OCI-LY7 (cell line): ENCODE measurements around the gene SRPK2. TPM values are rescaled to one million over a fixed set of nuclear protein-coding genes. Genes with fewer than 3 reads are reported as not detected.

Experiments
- BruUV-seq: library from RNA; stranded (reverse); fragments of 400-500 nt; replicated peaks from 2 replicates; lab custom pipeline; 2021; lab: Mats Ljungman, UMichigan
- CTCF ChIA-PET: fragments of 300-600 bp; sonication (Branson Sonifier 250); formaldehyde crosslinking; loops from one replicate; lab custom pipeline; 2022; ENCODE audit warnings: antibody characterized with exemption; ENCODE audit not compliant: unreplicated experiment; lab: Charles Lee
- POLR2A ChIA-PET: fragments of 300-600 bp; sonication (Branson Sonifier 250); formaldehyde crosslinking; loops from one replicate; lab custom pipeline; 2022; ENCODE audit warnings: antibody characterized with exemption; lab: Charles Lee
- DNase-seq: peaks from one replicate; pipeline ENCODE4 v3.0.0-alpha.2; 2015; ENCODE audit warnings: low spot score
- H2AFZ ChIP-seq: fragments of 200-600 bp; sonication (generic), shearing (Covaris generic); 2 replicates; pipeline ENCODE4 v1.6.1; 2014; ENCODE audit warnings: mild to moderate bottlenecking, antibody characterized with exemption, low read length, moderate library complexity
- H3K27ac ChIP-seq: fragments of 200-600 bp; sonication (generic); 2 replicates; pipeline ENCODE4 v1.5.1; 2014; ENCODE audit warnings: mixed run types, low read depth, mild to moderate bottlenecking, moderate library complexity, low read length, inconsistent platforms; ENCODE audit not compliant: poor library complexity, severe bottlenecking
- H3K36me3 ChIP-seq: fragments of 200-600 bp; sonication (generic); 2 replicates; pipeline ENCODE4 v1.6.1; 2014; ENCODE audit warnings: mild to moderate bottlenecking, antibody characterized with exemption, low read length, moderate library complexity, mixed read lengths; ENCODE audit not compliant: insufficient read depth
- H3K4me1 ChIP-seq: fragments of 200-600 bp; sonication (generic); 2 replicates; pipeline ENCODE4 v1.5.1; 2014; ENCODE audit warnings: mild to moderate bottlenecking, low read length; ENCODE audit not compliant: insufficient read depth, poor library complexity, severe bottlenecking
- H3K4me2 ChIP-seq: fragments of 200-600 bp; sonication (generic); 2 replicates; pipeline ENCODE4 v1.6.1; 2014; ENCODE audit warnings: mild to moderate bottlenecking, low read length
- H3K4me3 ChIP-seq: fragments of 200-600 bp; sonication (generic); 2 replicates; pipeline ENCODE4 v1.5.1; 2014; ENCODE audit warnings: mild to moderate bottlenecking, low read depth, low read length; ENCODE audit not compliant: poor library complexity, severe bottlenecking
- H3K79me2 ChIP-seq: fragments of 200-600 bp; sonication (generic); 2 replicates; pipeline ENCODE4 v1.6.1; 2016; ENCODE audit warnings: low read depth, mild to moderate bottlenecking, low read length, moderate library complexity, mixed read lengths; ENCODE audit not compliant: insufficient read depth
- H3K9me2 ChIP-seq: fragments of 200-600 bp; sonication (generic); 2 replicates; pipeline ENCODE4 v1.6.1; 2016; ENCODE audit warnings: mild to moderate bottlenecking, low read length, mixed read lengths; ENCODE audit not compliant: insufficient read depth
- H3K9me3 ChIP-seq: fragments of 200-600 bp; sonication (generic); 2 replicates; pipeline ENCODE4 v1.6.1; 2014; ENCODE audit warnings: mild to moderate bottlenecking, mixed run types, low read length, mixed read lengths
- H4K20me1 ChIP-seq: fragments of 200-600 bp; sonication (generic); 2 replicates; pipeline ENCODE4 v1.6.1; 2014; ENCODE audit warnings: mild to moderate bottlenecking, antibody characterized with exemption, low read length, moderate library complexity, mixed read lengths; ENCODE audit not compliant: insufficient read depth
- EZH2phosphoT487 ChIP-seq: fragments of 200-600 bp; sonication (generic); IDR thresholded peaks from 2 replicates; pipeline ENCODE4 v1.6.1; 2018; ENCODE audit warnings: low read depth, borderline replicate concordance, mild to moderate bottlenecking, mixed run types, antibody characterized with exemption, low read length, moderate library complexity, mixed read lengths
- intact Hi-C: fragments of 100-400 bp; cut with micrococcal nuclease; formaldehyde crosslinking; loops from one replicate; pipeline ENCODE4 v1.10.0; 2022; ENCODE audit not compliant: unreplicated experiment
- total RNA-seq, 2 experiments: library from RNA; depleted of rRNA in 1 of 2; stranded (reverse); fragments of >200 nt in 1 of 2; shearing (Covaris generic) in 1 of 2; gene quantifications; 2 replicates each; pipeline ENCODE4 v1.2.3, GENCODE V29; 2014 to 2022
- TF ChIP-seq, protein P1 (sequence below): fragments of 200-600 bp; sonication (generic); conservative IDR thresholded peaks from 2 replicates; pipeline ENCODE4 v1.5.1; 2014; ENCODE audit warnings: mild to moderate bottlenecking, antibody characterized with exemption, low read length, moderate library complexity, mixed read lengths

Gene SRPK2
- total RNA-seq, 2 experiments from 2014 or later: 22.1 to 26.8 TPM

DNA sequence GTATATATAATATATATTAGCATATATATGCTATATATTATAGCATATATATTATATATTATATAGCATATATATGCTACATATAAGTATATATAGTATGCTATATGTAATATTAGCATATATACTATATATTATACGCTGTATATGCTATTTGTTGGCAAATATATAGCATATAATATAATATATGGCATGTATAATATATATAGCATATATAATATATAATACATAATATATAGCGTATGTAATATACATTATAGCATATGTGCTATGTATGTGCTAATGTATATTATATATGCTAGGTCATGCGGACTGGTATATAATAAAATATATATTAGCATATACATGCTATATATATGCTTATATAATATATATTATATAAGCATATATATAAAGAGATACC is 301.9 kb downstream of the SRPK2 start:
- CTCF ChIA-PET: no interaction called here
- no peak overlapping the region for H3K4me3 ChIP-seq
- no peaks in the 10 kb centered on the region for H3K4me1 ChIP-seq
- no peaks in the 10 kb centered on the region for H3K9me2 ChIP-seq
- TF ChIP-seq, protein P1, sequence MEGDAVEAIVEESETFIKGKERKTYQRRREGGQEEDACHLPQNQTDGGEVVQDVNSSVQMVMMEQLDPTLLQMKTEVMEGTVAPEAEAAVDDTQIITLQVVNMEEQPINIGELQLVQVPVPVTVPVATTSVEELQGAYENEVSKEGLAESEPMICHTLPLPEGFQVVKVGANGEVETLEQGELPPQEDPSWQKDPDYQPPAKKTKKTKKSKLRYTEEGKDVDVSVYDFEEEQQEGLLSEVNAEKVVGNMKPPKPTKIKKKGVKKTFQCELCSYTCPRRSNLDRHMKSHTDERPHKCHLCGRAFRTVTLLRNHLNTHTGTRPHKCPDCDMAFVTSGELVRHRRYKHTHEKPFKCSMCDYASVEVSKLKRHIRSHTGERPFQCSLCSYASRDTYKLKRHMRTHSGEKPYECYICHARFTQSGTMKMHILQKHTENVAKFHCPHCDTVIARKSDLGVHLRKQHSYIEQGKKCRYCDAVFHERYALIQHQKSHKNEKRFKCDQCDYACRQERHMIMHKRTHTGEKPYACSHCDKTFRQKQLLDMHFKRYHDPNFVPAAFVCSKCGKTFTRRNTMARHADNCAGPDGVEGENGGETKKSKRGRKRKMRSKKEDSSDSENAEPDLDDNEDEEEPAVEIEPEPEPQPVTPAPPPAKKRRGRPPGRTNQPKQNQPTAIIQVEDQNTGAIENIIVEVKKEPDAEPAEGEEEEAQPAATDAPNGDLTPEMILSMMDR: no peak
- TF ChIP-seq EZH2phosphoT487: no peak
- no peak for DNase-seq
- no peaks in the 10 kb centered on the region for H3K9me3 ChIP-seq
- POLR2A ChIA-PET: no interaction called here
- H3K36me3 ChIP-seq: peaks cover 87% of the 10 kb centered on the region
- H3K27ac ChIP-seq: no peak overlapping the region
- no peak overlapping the region for H2AFZ ChIP-seq
- intact Hi-C loops: no loop called here
- H4K20me1 ChIP-seq: 0 out of 2 replicates have a peak, but pooled peaks cover 4% of the 10 kb centered on the region
- H3K4me2 ChIP-seq: no peak overlapping the region
- BruUV-seq: no TSS peak
- no peaks in the 10 kb centered on the region for H3K79me2 ChIP-seq

DNA sequence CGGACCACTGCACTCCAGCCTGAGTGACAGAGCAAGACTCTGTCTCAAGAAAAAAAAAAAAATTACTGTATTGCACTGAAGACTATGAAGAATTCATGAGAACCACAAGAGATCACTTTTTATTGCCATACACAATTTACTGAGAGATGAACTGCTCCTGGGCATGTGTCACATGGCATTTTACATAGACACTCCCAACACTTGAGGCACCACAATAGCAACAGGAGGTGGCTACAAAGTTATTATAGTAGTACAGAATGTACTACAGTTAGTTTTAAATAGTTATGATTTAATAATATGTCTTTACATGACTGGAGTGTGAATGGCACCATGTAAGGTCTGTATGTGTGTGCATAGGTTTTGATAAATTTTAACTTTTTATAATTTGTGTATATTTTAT is 304.1 kb downstream of the SRPK2 start:
- DNase-seq: no peak
- no TSS peak for BruUV-seq
- H3K4me3 ChIP-seq: no peak overlapping the region
- H2AFZ ChIP-seq: no peak overlapping the region
- intact Hi-C loops: no loop called here
- no peak overlapping the region for H3K4me2 ChIP-seq
- H3K4me1 ChIP-seq: no peaks in the 10 kb centered on the region
- no peaks in the 10 kb centered on the region for H3K9me2 ChIP-seq
- ChIA-PET CTCF (no interaction called here), POLR2A (no interaction called here)
- TF ChIP-seq, protein P1: no peak
- TF ChIP-seq EZH2phosphoT487: no peak
- H3K9me3 ChIP-seq: no peaks in the 10 kb centered on the region
- H4K20me1 ChIP-seq: 0 out of 2 replicates have a peak, but pooled peaks cover 4% of the 10 kb centered on the region
- H3K36me3 ChIP-seq: peaks cover 86% of the 10 kb centered on the region
- no peaks in the 10 kb centered on the region for H3K79me2 ChIP-seq
- H3K27ac ChIP-seq: no peak overlapping the region

DNA sequence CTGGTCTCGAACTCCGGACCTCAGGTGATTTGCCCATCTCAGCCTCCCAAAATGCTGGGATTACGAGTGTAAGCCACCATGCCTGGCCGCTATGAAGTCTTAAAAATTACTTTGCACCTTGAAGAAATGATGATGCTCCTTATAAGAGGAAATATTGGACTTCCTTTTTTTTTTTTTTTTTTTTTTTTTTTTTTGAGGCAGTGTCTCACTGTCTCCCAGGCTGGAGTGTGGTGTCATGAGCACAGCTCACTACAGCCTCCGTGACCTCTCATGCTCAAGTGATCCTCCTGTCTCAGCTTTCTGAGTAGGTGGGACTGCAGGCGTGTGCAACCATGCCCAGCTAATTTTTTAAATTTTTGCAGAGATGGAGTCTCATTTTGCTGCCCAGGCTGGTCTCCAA is 309.4 kb downstream of the SRPK2 start:
- no peak overlapping the region for H2AFZ ChIP-seq
- H3K4me1 ChIP-seq: no peaks in the 10 kb centered on the region
- no peaks in the 10 kb centered on the region for H3K79me2 ChIP-seq
- no peak overlapping the region for H3K4me3 ChIP-seq
- H4K20me1 ChIP-seq: 0 out of 2 replicates have a peak, but pooled peaks cover 3% of the 10 kb centered on the region
- no peak for DNase-seq
- no peak overlapping the region for H3K27ac ChIP-seq
- peaks cover 97% of the 10 kb centered on the region for H3K36me3 ChIP-seq
- H3K4me2 ChIP-seq: no peak overlapping the region
- no peaks in the 10 kb centered on the region for H3K9me3 ChIP-seq
- no peaks in the 10 kb centered on the region for H3K9me2 ChIP-seq
- POLR2A ChIA-PET: interaction anchor here (1.2 kb wide), 1 partner anchor 51 kb away, joined by 5 read pairs; no protein-coding TSS in a partner anchor
- CTCF ChIA-PET: no interaction called here
- intact Hi-C loops: no loop called here
- no peak for TF ChIP-seq EZH2phosphoT487
- TF ChIP-seq, protein P1: no peak
- no TSS peak for BruUV-seq
